Ovary (tissue), 3 donors: Measurements from ENCODE around the gene CARMIL1.

Experiments
- CTCF ChIP-seq, 3 donors: fragments of 450-650 bp in 2 of 3; fragments of 200-600 bp in 1 of 3; IDR thresholded peaks; one replicate each; pipeline versions ENCODE4 v1.5.1 to v1.8.0; 2016 to 2022; ENCODE audit warnings: antibody characterized with exemption in 3 of 3, mild to moderate bottlenecking in 1 of 3
- POLR2A ChIP-seq: fragments of 450-650 bp; IDR thresholded peaks from one replicate; pipeline ENCODE4 v1.6.1; 2017; ENCODE audit warnings: antibody characterized with exemption, mild to moderate bottlenecking, moderate library complexity
- donor health status: DM: no; HTN: no; CAD: no.

GRCh38 chr6:25547797-25548196, 268.6 kb downstream of the CARMIL1 start:
- TF ChIP-seq CTCF (IDR thresholded peaks at IDR 0.05) = no peak
- TF ChIP-seq POLR2A = no peak
